Measurements from ENCODE around the gene SORBS1.

DNA sequence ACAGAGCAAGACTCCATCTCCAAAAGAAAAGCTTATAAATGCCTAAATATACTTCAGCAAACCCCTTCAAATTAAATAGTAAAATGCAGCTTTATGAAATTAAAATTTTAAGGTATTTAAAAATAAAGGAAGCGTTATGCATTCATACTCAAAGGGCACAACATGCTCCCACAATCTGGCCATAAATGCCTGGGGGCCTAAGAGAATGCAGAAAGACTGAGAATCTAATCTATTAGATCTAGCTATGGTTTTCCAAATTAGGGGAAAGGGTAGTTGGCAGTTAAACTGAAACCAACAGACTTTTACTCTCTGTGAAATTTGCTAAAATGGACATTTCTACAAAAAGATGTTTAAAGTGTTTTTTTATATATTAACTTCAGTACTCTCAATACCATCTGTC, 40.6 kb downstream of the SORBS1 start:
- no peak for TF ChIP-seq CTCF (IDR thresholded peaks at IDR 0.05; ENCODE audit: poor library complexity)
- TF ChIP-seq EZH2 (IDR thresholded peaks at IDR 0.05; ENCODE audit: borderline replicate concordance) = no peak
- no peak for TF ChIP-seq EZH2phosphoT487 (IDR thresholded peaks at IDR 0.05; ENCODE audit: low read depth, severe bottlenecking, unreplicated experiment)

Data from hepatocyte (in vitro differentiated cells).